DMS 273 treated with DMSO at 0.1 percent for 48 hours (cell line): Measurements from ENCODE around the gene PML.
A peak's percentile ranks its signal among the peaks of the same experiment; 100 is the strongest.

Experiments used
- DNase-seq: peaks from one replicate; lab custom pipeline; 2025; lab: John Stamatoyannopoulos, UW

PML gene

GRCh38 chr15:73994413-73994883 is at the start of gene PML:
PML (plus strand) TSS chr15:73994716; CDS start chr15:73994813, 97 bp downstream.
- peak; percentile 80 for DNase-seq

GRCh38 chr15:73945130-73945508 is 49.4 kb upstream of the PML start:
- DNase-seq: no peak

- no peak for DNase-seq
Observed at GRCh38 chr15:73946046-73946721, 48.3 kb upstream of the PML start.

- DNase-seq: no peak
Observed at GRCh38 chr15:73946795-73947370, 47.6 kb upstream of the PML start.

GRCh38 chr15:73947651-73948050 is 46.9 kb upstream of the PML start:
- no peak for DNase-seq

GRCh38 chr15:73948396-73948795 is 46.1 kb upstream of the PML start:
- DNase-seq: no peak

GRCh38 chr15:73948982-73949381 is 45.5 kb upstream of the PML start:
- no peak for DNase-seq

GRCh38 chr15:73949496-73949895 is 45.0 kb upstream of the PML start:
- DNase-seq: no peak

GRCh38 chr15:73950479-73950830 is 44.1 kb upstream of the PML start:
- no peak for DNase-seq

- peak; percentile 67 for DNase-seq
Observed at GRCh38 chr15:73950831-73951561, 43.5 kb upstream of the PML start.

- no peak for DNase-seq
Observed at GRCh38 chr15:73951601-73952000, 42.9 kb upstream of the PML start.

GRCh38 chr15:73952171-73952912 is 42.2 kb upstream of the PML start:
- DNase-seq: no peak

- DNase-seq: no peak
Observed at GRCh38 chr15:73952913-73953750, 41.4 kb upstream of the PML start.

GRCh38 chr15:73954188-73955145 is 40.0 kb upstream of the PML start:
- no peak for DNase-seq

GRCh38 chr15:73955326-73955725 is 39.2 kb upstream of the PML start:
- DNase-seq: no peak

- DNase-seq: no peak
Observed at GRCh38 chr15:73955861-73956742, 38.4 kb upstream of the PML start.

- DNase-seq: no peak
Observed at GRCh38 chr15:73956743-73957135, 37.8 kb upstream of the PML start.

- no peak for DNase-seq
Observed at GRCh38 chr15:73957276-73957675, 37.2 kb upstream of the PML start.

GRCh38 chr15:73957785-73958184 is 36.7 kb upstream of the PML start:
- no peak for DNase-seq
